Osteoblast (primary cell): ENCODE data around the gene TJP2. TPM values are rescaled to one million over a fixed set of nuclear protein-coding genes. Genes with fewer than 3 reads are reported as not detected.

Source experiments
- DNase-seq: peaks from one replicate; pipeline ENCODE4 v3.0.0; 2011; ENCODE audit warnings: low spot score, mixed read lengths; ENCODE audit not compliant: insufficient read length; ENCODE audit errors: missing footprints
- H2AFZ ChIP-seq: 2 replicates; pipeline ENCODE4 v1.6.0; 2011; ENCODE audit warnings: mild to moderate bottlenecking, low read length
- H3K27ac ChIP-seq: 2 replicates; pipeline ENCODE4 v1.5.1; 2011; ENCODE audit warnings: mild to moderate bottlenecking, low read depth, low read length, moderate library complexity
- H3K27me3 ChIP-seq: 2 replicates; pipeline ENCODE4 v1.6.0; 2012; ENCODE audit warnings: mild to moderate bottlenecking, control low read depth, inconsistent platforms, low read length, moderate library complexity; ENCODE audit not compliant: insufficient read depth
- H3K36me3 ChIP-seq: 2 replicates; pipeline ENCODE4 v1.5.1; 2011; ENCODE audit warnings: mild to moderate bottlenecking, low read length, control low read depth, moderate library complexity; ENCODE audit not compliant: insufficient read depth
- H3K4me1 ChIP-seq: 2 replicates; pipeline ENCODE4 v1.5.1; 2011; ENCODE audit warnings: mild to moderate bottlenecking, low read length, control low read depth, moderate library complexity; ENCODE audit not compliant: insufficient read depth
- H3K4me2 ChIP-seq: 2 replicates; pipeline ENCODE4 v1.6.0; 2011; ENCODE audit warnings: mild to moderate bottlenecking, low read length; ENCODE audit not compliant: insufficient read depth
- H3K4me3 ChIP-seq: fragments of 200-600 bp; sonication (generic); 3 replicates; pipeline ENCODE4 v1.5.1; 2012; ENCODE audit warnings: mild to moderate bottlenecking, low read length, inconsistent platforms; ENCODE audit not compliant: insufficient read depth
- H3K79me2 ChIP-seq: 2 replicates; pipeline ENCODE4 v1.6.0; 2012; ENCODE audit warnings: mild to moderate bottlenecking, low read length, control low read depth, inconsistent platforms; ENCODE audit not compliant: insufficient read depth
- H3K9me3 ChIP-seq: 2 replicates; pipeline ENCODE4 v1.5.1; 2011; ENCODE audit warnings: low read depth, low read length, control low read depth
- H4K20me1 ChIP-seq: 2 replicates; pipeline ENCODE4 v1.6.0; 2012; ENCODE audit warnings: mild to moderate bottlenecking, low read length, control low read depth; ENCODE audit not compliant: insufficient read depth
- CTCF ChIP-seq: IDR thresholded peaks from 2 replicates; pipeline ENCODE4 v1.5.1; 2011; ENCODE audit warnings: mild to moderate bottlenecking, low read depth, low read length, moderate library complexity; ENCODE audit errors: extremely low read depth
- total RNA-seq: library from RNA; depleted of rRNA; stranded (reverse); fragments of >200 nt; gene quantifications from 2 replicates; pipeline ENCODE4 v1.2.3, GENCODE V29; 2012

TJP2 gene
- total RNA-seq, 1 donor, result 28.6 TPM

GRCh38 chr9:69323861-69324260 is 149.8 kb downstream of the TJP2 start:
- no peak for TF ChIP-seq CTCF
- no peaks in the 10 kb centered on the region for H3K79me2 ChIP-seq
- no peak overlapping the region for H3K4me2 ChIP-seq
- peak; percentile 66 for DNase-seq
- H3K4me1 ChIP-seq, result peaks cover 6% of the 10 kb centered on the region
- H3K27me3 ChIP-seq, result peaks cover 75% of the 10 kb centered on the region
- no peak overlapping the region for H3K4me3 ChIP-seq
- H3K36me3 ChIP-seq, result no peaks in the 10 kb centered on the region
- H2AFZ ChIP-seq, result no peak overlapping the region
- no peaks in the 10 kb centered on the region for H3K9me3 ChIP-seq
- no peak overlapping the region for H3K27ac ChIP-seq
- peaks cover 4% of the 10 kb centered on the region for H4K20me1 ChIP-seq

Other genes with a start within 250 kb of the TJP2 start
- gene PRKACG, start 160.2 kb upstream of the TJP2 start, total RNA-seq, result not detected in 2 replicates
- 2.2 and 4.1 TPM in 2 replicates for gene FXN, start 138.5 kb upstream of the TJP2 start, total RNA-seq
- under 0.01 TPM in 2 replicates for gene ENTREP1, start 150.9 kb downstream of the TJP2 start, total RNA-seq